ENCODE data around the gene SYNE2.
"Not testable (repeated sequence)": the region's sequence is repeated elsewhere in the genome, so short reads cannot be mapped to it uniquely, and the experiment has no call there.

DNA sequence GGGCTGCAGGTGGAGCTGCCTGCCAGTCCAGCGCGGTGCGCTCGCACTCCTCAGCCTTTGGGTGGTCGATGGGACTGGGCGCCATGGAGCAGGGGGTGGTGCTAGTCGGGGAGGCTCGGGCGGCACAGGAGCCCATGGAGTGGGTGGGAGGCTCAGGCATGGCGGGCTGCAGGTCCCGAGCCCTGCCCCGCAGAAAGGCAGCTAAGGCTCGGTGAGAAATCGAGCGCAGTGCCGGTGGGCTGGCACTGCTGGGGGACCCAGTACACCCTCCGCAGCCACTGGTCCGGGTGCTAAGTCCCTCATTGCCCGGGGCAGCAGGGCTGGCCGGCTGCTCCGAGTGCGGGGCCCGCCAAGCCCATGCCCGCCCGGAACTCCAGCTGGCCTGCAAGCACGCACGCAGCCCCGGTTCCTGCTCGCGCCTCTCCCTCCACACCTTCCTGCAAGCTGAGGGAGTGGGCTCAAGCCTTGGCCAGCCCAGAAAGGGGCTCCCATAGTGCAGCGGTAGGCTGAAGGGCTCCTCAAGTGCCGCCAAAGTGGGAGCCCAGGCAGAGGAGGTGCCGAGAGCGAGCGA, 49.5 kb upstream of the SYNE2 start:
- TF ChIP-seq, protein P1, sequence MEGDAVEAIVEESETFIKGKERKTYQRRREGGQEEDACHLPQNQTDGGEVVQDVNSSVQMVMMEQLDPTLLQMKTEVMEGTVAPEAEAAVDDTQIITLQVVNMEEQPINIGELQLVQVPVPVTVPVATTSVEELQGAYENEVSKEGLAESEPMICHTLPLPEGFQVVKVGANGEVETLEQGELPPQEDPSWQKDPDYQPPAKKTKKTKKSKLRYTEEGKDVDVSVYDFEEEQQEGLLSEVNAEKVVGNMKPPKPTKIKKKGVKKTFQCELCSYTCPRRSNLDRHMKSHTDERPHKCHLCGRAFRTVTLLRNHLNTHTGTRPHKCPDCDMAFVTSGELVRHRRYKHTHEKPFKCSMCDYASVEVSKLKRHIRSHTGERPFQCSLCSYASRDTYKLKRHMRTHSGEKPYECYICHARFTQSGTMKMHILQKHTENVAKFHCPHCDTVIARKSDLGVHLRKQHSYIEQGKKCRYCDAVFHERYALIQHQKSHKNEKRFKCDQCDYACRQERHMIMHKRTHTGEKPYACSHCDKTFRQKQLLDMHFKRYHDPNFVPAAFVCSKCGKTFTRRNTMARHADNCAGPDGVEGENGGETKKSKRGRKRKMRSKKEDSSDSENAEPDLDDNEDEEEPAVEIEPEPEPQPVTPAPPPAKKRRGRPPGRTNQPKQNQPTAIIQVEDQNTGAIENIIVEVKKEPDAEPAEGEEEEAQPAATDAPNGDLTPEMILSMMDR (IDR thresholded peaks at IDR 0.05 in 4 of 5, conservative IDR thresholded peaks at IDR 0.05 in 1 of 5): not testable (repeated sequence)
- TF ChIP-seq POLR2A (IDR thresholded peaks at IDR 0.05): not testable (repeated sequence)
